ENCODE measurements around the gene COQ4. TPM values are rescaled to one million over a fixed set of nuclear protein-coding genes. Genes with fewer than 3 reads are reported as not detected.

The COQ4 gene
- 10 to 100 TPM; 31.9 to 33.5 TPM for total RNA-seq

- Mint-ChIP-seq H3K27me3 (no peaks in the 10 kb centered on the region), H3K4me1 (ENCODE audit: low read depth) (peaks cover 24% of the 10 kb centered on the region), H3K27ac (peak within 1 kb of the TSS; percentile 97), H3K4me3 (peak within 1 kb of the TSS; percentile 99), H3K9me3 (no peaks in the 10 kb centered on the region), H3K36me3 (ENCODE audit: low read depth) (peaks cover 9% of the 10 kb centered on the region)
- POLR2A ChIA-PET, result interaction anchor here (0.6 to 2.0 kb wide), 9 partner anchors 10 to 230 kb away, joined by 3 to 7 read pairs (median 4); partner anchors contain the start of genes SPTAN1 and URM1
- CTCF ChIA-PET, result interaction anchor here (0.7 to 3.4 kb wide), 2 partner anchors 19 to 27 kb away, joined by 3 to 10 read pairs; no protein-coding TSS in a partner anchor
- TF ChIP-seq CTCF (IDR thresholded peaks at IDR 0.05), result no peak
- intact Hi-C loops (cut with micrococcal nuclease), result no loop called here
- ATAC-seq (peak; percentile 87), DNase-seq (peak; percentile 96)
Observed at GRCh38 chr9:128322404-128323211, at the start of gene COQ4, which contains the start of gene TRUB2. COQ4 (plus strand) TSS chr9:128322839; CDS start chr9:128322859, 20 bp downstream. TRUB2 (minus strand) TSS chr9:128322447; CDS start chr9:128322408, 39 bp downstream.

- POLR2A ChIA-PET, result no interaction called here
- CTCF ChIA-PET, result interaction anchor here (1.0 to 1.8 kb wide), 3 partner anchors 20 to 88 kb away, joined by 3 to 5 read pairs (median 3); no protein-coding TSS in a partner anchor
- Mint-ChIP-seq H3K4me1 (ENCODE audit: low read depth) (peaks cover 30% of the 10 kb centered on the region), H3K9me3 (no peaks in the 10 kb centered on the region), H3K27me3 (no peaks in the 10 kb centered on the region), H3K4me3 (peak overlapping the region; percentile 92), H3K36me3 (ENCODE audit: low read depth) (no peaks in the 10 kb centered on the region), H3K27ac (no peak overlapping the region)
- no peak for DNase-seq
- TF ChIP-seq CTCF (IDR thresholded peaks at IDR 0.05), result no peak
- no peak for ATAC-seq
- intact Hi-C loops (cut with micrococcal nuclease), result no loop called here
Observed at GRCh38 chr9:128274245-128274644, 48.4 kb upstream of the COQ4 start.

- ChIA-PET CTCF (interaction anchor here (0.9 to 1.8 kb wide), 7 partner anchors 20 to 87 kb away, joined by 3 to 8 read pairs (median 4); no protein-coding TSS in a partner anchor), POLR2A (interaction anchor here (0.8 kb wide), 1 partner anchor 85 kb away, joined by 3 read pairs; no protein-coding TSS in a partner anchor)
- ATAC-seq (peak; percentile 54), DNase-seq (no peak)
- H3K27ac Mint-ChIP-seq, result peak within 1 kb of the TSS; percentile 94
- peak within 1 kb of the TSS; percentile 92 for H3K4me3 Mint-ChIP-seq
- peaks cover 35% of the 10 kb centered on the region for H3K4me1 Mint-ChIP-seq (ENCODE audit: low read depth)
- intact Hi-C loops (cut with micrococcal nuclease), result no loop called here
- no peaks in the 10 kb centered on the region for H3K27me3 Mint-ChIP-seq
- H3K9me3 Mint-ChIP-seq, result no peaks in the 10 kb centered on the region
- TF ChIP-seq CTCF (IDR thresholded peaks at IDR 0.05), result no peak
- no peaks in the 10 kb centered on the region for H3K36me3 Mint-ChIP-seq (ENCODE audit: low read depth)
Observed at GRCh38 chr9:128275198-128276007, 47.2 kb upstream of the COQ4 start, which contains the start of gene GOLGA2. GOLGA2 (minus strand) TSS chr9:128276007; CDS start chr9:128275976, 31 bp downstream.

GRCh38 chr9:128276008-128276573 lies 46.5 kb upstream of the COQ4 start, which contains the start of gene SWI5:
SWI5 (plus strand) TSS chr9:128276276.
- ChIA-PET CTCF (interaction anchor here (0.9 to 1.5 kb wide), 5 partner anchors 20 to 86 kb away, joined by 3 to 8 read pairs (median 4); no protein-coding TSS in a partner anchor), POLR2A (interaction anchor here (0.8 kb wide), 1 partner anchor 86 kb away, joined by 3 read pairs; no protein-coding TSS in a partner anchor)
- Mint-ChIP-seq H3K27ac (peak within 1 kb of the TSS; percentile 94), H3K4me3 (peak within 1 kb of the TSS; percentile 92), H3K4me1 (ENCODE audit: low read depth) (peaks cover 35% of the 10 kb centered on the region), H3K9me3 (no peaks in the 10 kb centered on the region), H3K27me3 (no peaks in the 10 kb centered on the region), H3K36me3 (ENCODE audit: low read depth) (no peaks in the 10 kb centered on the region)
- DNase-seq, result peak; percentile 100
- intact Hi-C loops (cut with micrococcal nuclease), result no loop called here
- no peak for TF ChIP-seq CTCF (IDR thresholded peaks at IDR 0.05)
- peak; percentile 97 for ATAC-seq
